Liver (tissue), 9 donors: ENCODE measurements around the gene WFIKKN1. TPM values are rescaled to one million over a fixed set of nuclear protein-coding genes. Genes with fewer than 3 reads are reported as not detected.

Experiments used
- DNase-seq: peaks from one replicate; pipeline ENCODE4 v3.0.0-alpha.2; 2017; ENCODE audit warnings: low spot score
- H3K27ac ChIP-seq, 2 donors: one replicate each; pipeline ENCODE4 v1.7.0; 2013; ENCODE audit warnings: inconsistent platforms in 2 of 2, low read length in 2 of 2, control low read depth in 1 of 2, low read depth in 1 of 2, mild to moderate bottlenecking in 1 of 2
- H3K27me3 ChIP-seq, 4 donors: one replicate each; pipeline versions ENCODE4 v1.6.1 to v1.7.0; 2013; ENCODE audit warnings: low read length in 3 of 4, inconsistent platforms in 1 of 4, mild to moderate bottlenecking in 1 of 4, moderate library complexity in 1 of 4; ENCODE audit not compliant: control insufficient read depth in 4 of 4, insufficient read depth in 4 of 4
- H3K36me3 ChIP-seq, 4 donors: one replicate each; pipeline versions ENCODE4 v1.6.1 to v1.7.0; 2013; ENCODE audit warnings: low read length in 3 of 4, mild to moderate bottlenecking in 3 of 4, low read depth in 1 of 4, moderate library complexity in 1 of 4; ENCODE audit not compliant: control insufficient read depth in 4 of 4, insufficient read depth in 3 of 4
- H3K4me1 ChIP-seq, 4 donors: one replicate each; pipeline versions ENCODE4 v1.6.1 to v1.7.0; 2013; ENCODE audit warnings: low read length in 3 of 4, mild to moderate bottlenecking in 3 of 4, moderate library complexity in 1 of 4; ENCODE audit not compliant: control insufficient read depth in 4 of 4, insufficient read depth in 4 of 4
- H3K4me3 ChIP-seq, 3 donors: one replicate each; pipeline versions ENCODE4 v1.6.1 to v1.7.0; 2013; ENCODE audit warnings: low read length in 3 of 3, control low read depth in 1 of 3, low read depth in 1 of 3, mild to moderate bottlenecking in 1 of 3
- H3K9ac ChIP-seq, 2 donors: one replicate each; pipeline ENCODE4 v1.7.0; 2013; ENCODE audit warnings: low read length in 2 of 2, mild to moderate bottlenecking in 2 of 2, moderate library complexity in 2 of 2, control low read depth in 1 of 2, low read depth in 1 of 2
- H3K9me3 ChIP-seq, 4 donors: one replicate each; pipeline versions ENCODE4 v1.6.1 to v1.7.0; 2013; ENCODE audit warnings: low read length in 3 of 4; ENCODE audit not compliant: control insufficient read depth in 4 of 4
- EGR1 ChIP-seq, 2 donors: IDR thresholded peaks; 2 replicates each; pipeline ENCODE4 v1.6.1; 2016 to 2018; ENCODE audit warnings: antibody characterized with exemption in 2 of 2, low read depth in 2 of 2
- FOXA1 ChIP-seq: IDR thresholded peaks from 2 replicates; pipeline ENCODE4 v1.6.1; 2016; ENCODE audit warnings: antibody characterized with exemption
- FOXA2 ChIP-seq: IDR thresholded peaks from 2 replicates; pipeline ENCODE4 v1.6.1; 2016; ENCODE audit warnings: antibody characterized with exemption
- GABPA ChIP-seq, 2 donors: IDR thresholded peaks in 1 of 2; conservative IDR thresholded peaks in 1 of 2; 2 replicates each; pipeline ENCODE4 v1.6.1; 2016; ENCODE audit warnings: antibody characterized with exemption in 2 of 2, mild to moderate bottlenecking in 1 of 2, moderate library complexity in 1 of 2
- HNF4A ChIP-seq, 2 donors: conservative IDR thresholded peaks; 2 replicates each; pipeline ENCODE4 v1.6.1; 2016; ENCODE audit warnings: antibody characterized with exemption in 2 of 2, mild to moderate bottlenecking in 2 of 2
- HNF4G ChIP-seq: IDR thresholded peaks from 2 replicates; pipeline ENCODE4 v1.6.1; 2016; ENCODE audit warnings: antibody characterized with exemption
- JUND ChIP-seq, 2 donors: IDR thresholded peaks; 2 replicates each; pipeline ENCODE4 v1.6.1; 2016; ENCODE audit warnings: antibody characterized with exemption in 2 of 2
- NR2F2 ChIP-seq: IDR thresholded peaks from 2 replicates; pipeline ENCODE4 v1.6.1; 2016; ENCODE audit warnings: antibody characterized with exemption
- RAD21 ChIP-seq, 2 donors: IDR thresholded peaks; 2 replicates each; pipeline ENCODE4 v1.6.1; 2016; ENCODE audit warnings: antibody characterized with exemption in 2 of 2, mild to moderate bottlenecking in 2 of 2
- RXRA ChIP-seq, 2 donors: IDR thresholded peaks; 2 replicates each; pipeline ENCODE4 v1.6.1; 2017 to 2018; ENCODE audit warnings: antibody characterized with exemption in 2 of 2, mild to moderate bottlenecking in 1 of 2
- SP1 ChIP-seq: IDR thresholded peaks from 2 replicates; pipeline ENCODE4 v1.6.1; 2018; ENCODE audit warnings: antibody characterized with exemption, mild to moderate bottlenecking
- TAF1 ChIP-seq: conservative IDR thresholded peaks from 2 replicates; pipeline ENCODE4 v1.6.1; 2016; ENCODE audit warnings: antibody characterized with exemption, mild to moderate bottlenecking
- YY1 ChIP-seq: IDR thresholded peaks from 2 replicates; pipeline ENCODE4 v1.6.1; 2016; ENCODE audit warnings: antibody characterized with exemption, mild to moderate bottlenecking
- WGBS: extraction: QIAGEN DNeasy Blood & Tissue Kit; methylation state at CpG from one replicate; pipeline ENCODE4 v1.1.7; 2013; 5-methylcytosine and 5-hydroxymethylcytosine counted together
- polyA plus RNA-seq, 2 donors: library from polyadenylated mRNA; stranded (reverse) in 1 of 2; unstranded in 1 of 2; fragments of 200-250 nt in 1 of 2; fragments of >200 nt in 1 of 2; fragmentation: Nextera tagmentation in 1 of 2; extraction: Ambion mirVana in 1 of 2; gene quantifications; one replicate each; pipeline versions ENCODE4 v1.2.1 to v1.2.3, GENCODE V29; 2013 to 2015
- total RNA-seq, 2 donors: library from RNA; depleted of rRNA; stranded (reverse); fragments of >200 nt; gene quantifications; one replicate each; pipeline ENCODE4 v1.2.3, GENCODE V29; 2014
- TF ChIP-seq, protein P1 (sequence below): IDR thresholded peaks from 2 replicates; pipeline ENCODE4 v1.6.1; 2016; ENCODE audit warnings: antibody characterized with exemption
- TF ChIP-seq, protein P2 (sequence below): IDR thresholded peaks from 2 replicates; pipeline ENCODE4 v1.6.1; 2016; ENCODE audit warnings: antibody characterized with exemption
- TF ChIP-seq, protein P3 (sequence below): IDR thresholded peaks from 2 replicates; pipeline ENCODE4 v1.6.1; 2016; ENCODE audit warnings: antibody characterized with exemption
- TF ChIP-seq, protein P4 (sequence below): IDR thresholded peaks from 2 replicates; pipeline ENCODE4 v1.6.1; 2016; ENCODE audit warnings: antibody characterized with exemption, mild to moderate bottlenecking
- TF ChIP-seq, protein P5 (sequence below): fragments of 150-350 bp; IDR thresholded peaks from 2 replicates; pipeline ENCODE4 v1.5.1; 2017; ENCODE audit warnings: improper control_type of control experiment, low read depth, low read length; ENCODE audit not compliant: missing input control
- donor health status: healthy.
- donor health status: healthy.
- donor health status: healthy.
- donor health status: healthy.
- donor health status: healthy.

WFIKKN1 gene
- total and polyA plus RNA-seq, 4 donors: 0.19 to 1.2 (median 0.46) TPM

DNA sequence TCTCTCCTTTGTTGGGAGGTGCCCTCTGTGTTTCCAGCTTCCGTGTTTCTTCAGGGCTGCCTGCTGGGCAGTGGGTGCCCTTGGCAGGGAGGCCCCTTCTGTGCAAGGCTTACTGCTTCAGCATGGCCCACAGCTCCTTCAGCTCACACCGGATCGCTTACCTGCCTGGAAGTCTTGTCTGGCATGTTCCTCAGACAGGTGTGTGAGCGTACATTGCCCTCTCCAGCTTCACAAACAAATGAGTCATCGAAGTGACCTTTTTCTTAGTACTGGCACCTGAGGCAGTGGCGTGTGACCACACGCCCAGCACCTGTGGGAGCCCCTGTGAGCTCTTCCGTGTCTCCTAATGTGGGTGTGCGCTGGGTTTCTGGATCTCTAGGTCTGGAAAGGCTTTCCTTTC is 37.4 kb upstream of the WFIKKN1 start:
- Histone ChIP-seq H3K27me3 (no peaks in the 10 kb centered on the region), H3K27ac (peak overlapping the region; percentile 81 to 88), H3K4me3 (no peak overlapping the region), H3K9ac (no peak overlapping the region), H3K4me1 (peaks cover 19 to 67% (median 57%) of the 10 kb centered on the region in 4 donors), H3K36me3 (no peaks in the 10 kb centered on the region), H3K9me3 (no peaks in the 10 kb centered on the region)
- TF ChIP-seq EGR1 (IDR thresholded peaks at IDR 0.05; ENCODE audit: low read depth in 2 of 2): no peak
- TF ChIP-seq JUND (IDR thresholded peaks at IDR 0.05): peak; percentile 87 to 95
- no peak for TF ChIP-seq GABPA (IDR thresholded peaks at IDR 0.05 in 1 of 2, conservative IDR thresholded peaks at IDR 0.05 in 1 of 2)
- TF ChIP-seq, protein P1, sequence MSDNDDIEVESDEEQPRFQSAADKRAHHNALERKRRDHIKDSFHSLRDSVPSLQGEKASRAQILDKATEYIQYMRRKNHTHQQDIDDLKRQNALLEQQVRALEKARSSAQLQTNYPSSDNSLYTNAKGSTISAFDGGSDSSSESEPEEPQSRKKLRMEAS: no peak
- no peak for TF ChIP-seq RAD21 (IDR thresholded peaks at IDR 0.05)
- peak; percentile 36 to 79 for TF ChIP-seq RXRA (IDR thresholded peaks at IDR 0.05)
- TF ChIP-seq, protein P2, sequence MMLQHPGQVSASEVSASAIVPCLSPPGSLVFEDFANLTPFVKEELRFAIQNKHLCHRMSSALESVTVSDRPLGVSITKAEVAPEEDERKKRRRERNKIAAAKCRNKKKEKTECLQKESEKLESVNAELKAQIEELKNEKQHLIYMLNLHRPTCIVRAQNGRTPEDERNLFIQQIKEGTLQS: no peak
- TF ChIP-seq NR2F2: no peak
- TF ChIP-seq YY1: no peak
- TF ChIP-seq FOXA2: no peak
- TF ChIP-seq SP1: no peak
- TF ChIP-seq, protein P3, sequence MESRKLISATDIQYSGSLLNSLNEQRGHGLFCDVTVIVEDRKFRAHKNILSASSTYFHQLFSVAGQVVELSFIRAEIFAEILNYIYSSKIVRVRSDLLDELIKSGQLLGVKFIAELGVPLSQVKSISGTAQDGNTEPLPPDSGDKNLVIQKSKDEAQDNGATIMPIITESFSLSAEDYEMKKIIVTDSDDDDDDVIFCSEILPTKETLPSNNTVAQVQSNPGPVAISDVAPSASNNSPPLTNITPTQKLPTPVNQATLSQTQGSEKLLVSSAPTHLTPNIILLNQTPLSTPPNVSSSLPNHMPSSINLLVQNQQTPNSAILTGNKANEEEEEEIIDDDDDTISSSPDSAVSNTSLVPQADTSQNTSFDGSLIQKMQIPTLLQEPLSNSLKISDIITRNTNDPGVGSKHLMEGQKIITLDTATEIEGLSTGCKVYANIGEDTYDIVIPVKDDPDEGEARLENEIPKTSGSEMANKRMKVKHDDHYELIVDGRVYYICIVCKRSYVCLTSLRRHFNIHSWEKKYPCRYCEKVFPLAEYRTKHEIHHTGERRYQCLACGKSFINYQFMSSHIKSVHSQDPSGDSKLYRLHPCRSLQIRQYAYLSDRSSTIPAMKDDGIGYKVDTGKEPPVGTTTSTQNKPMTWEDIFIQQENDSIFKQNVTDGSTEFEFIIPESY: no peak
- no peak for TF ChIP-seq TAF1
- peak in 1 of 2 donors; percentile 67 for TF ChIP-seq HNF4A (conservative IDR thresholded peaks at IDR 0.05)
- TF ChIP-seq HNF4G: no peak
- TF ChIP-seq, protein P4, sequence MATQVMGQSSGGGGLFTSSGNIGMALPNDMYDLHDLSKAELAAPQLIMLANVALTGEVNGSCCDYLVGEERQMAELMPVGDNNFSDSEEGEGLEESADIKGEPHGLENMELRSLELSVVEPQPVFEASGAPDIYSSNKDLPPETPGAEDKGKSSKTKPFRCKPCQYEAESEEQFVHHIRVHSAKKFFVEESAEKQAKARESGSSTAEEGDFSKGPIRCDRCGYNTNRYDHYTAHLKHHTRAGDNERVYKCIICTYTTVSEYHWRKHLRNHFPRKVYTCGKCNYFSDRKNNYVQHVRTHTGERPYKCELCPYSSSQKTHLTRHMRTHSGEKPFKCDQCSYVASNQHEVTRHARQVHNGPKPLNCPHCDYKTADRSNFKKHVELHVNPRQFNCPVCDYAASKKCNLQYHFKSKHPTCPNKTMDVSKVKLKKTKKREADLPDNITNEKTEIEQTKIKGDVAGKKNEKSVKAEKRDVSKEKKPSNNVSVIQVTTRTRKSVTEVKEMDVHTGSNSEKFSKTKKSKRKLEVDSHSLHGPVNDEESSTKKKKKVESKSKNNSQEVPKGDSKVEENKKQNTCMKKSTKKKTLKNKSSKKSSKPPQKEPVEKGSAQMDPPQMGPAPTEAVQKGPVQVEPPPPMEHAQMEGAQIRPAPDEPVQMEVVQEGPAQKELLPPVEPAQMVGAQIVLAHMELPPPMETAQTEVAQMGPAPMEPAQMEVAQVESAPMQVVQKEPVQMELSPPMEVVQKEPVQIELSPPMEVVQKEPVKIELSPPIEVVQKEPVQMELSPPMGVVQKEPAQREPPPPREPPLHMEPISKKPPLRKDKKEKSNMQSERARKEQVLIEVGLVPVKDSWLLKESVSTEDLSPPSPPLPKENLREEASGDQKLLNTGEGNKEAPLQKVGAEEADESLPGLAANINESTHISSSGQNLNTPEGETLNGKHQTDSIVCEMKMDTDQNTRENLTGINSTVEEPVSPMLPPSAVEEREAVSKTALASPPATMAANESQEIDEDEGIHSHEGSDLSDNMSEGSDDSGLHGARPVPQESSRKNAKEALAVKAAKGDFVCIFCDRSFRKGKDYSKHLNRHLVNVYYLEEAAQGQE: no peak
- TF ChIP-seq FOXA1: no peak
- TF ChIP-seq, protein P5, sequence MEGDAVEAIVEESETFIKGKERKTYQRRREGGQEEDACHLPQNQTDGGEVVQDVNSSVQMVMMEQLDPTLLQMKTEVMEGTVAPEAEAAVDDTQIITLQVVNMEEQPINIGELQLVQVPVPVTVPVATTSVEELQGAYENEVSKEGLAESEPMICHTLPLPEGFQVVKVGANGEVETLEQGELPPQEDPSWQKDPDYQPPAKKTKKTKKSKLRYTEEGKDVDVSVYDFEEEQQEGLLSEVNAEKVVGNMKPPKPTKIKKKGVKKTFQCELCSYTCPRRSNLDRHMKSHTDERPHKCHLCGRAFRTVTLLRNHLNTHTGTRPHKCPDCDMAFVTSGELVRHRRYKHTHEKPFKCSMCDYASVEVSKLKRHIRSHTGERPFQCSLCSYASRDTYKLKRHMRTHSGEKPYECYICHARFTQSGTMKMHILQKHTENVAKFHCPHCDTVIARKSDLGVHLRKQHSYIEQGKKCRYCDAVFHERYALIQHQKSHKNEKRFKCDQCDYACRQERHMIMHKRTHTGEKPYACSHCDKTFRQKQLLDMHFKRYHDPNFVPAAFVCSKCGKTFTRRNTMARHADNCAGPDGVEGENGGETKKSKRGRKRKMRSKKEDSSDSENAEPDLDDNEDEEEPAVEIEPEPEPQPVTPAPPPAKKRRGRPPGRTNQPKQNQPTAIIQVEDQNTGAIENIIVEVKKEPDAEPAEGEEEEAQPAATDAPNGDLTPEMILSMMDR: no peak
- no peak for DNase-seq
- WGBS: 34% methylated on average over 9 of the region's 9 CpGs
